Measurements from ENCODE around the gene RPS6KA2.
"Not testable (repeated sequence)": the region's sequence is repeated elsewhere in the genome, so short reads cannot be mapped to it uniquely, and the experiment has no call there.

RPS6KA2 gene

DNA sequence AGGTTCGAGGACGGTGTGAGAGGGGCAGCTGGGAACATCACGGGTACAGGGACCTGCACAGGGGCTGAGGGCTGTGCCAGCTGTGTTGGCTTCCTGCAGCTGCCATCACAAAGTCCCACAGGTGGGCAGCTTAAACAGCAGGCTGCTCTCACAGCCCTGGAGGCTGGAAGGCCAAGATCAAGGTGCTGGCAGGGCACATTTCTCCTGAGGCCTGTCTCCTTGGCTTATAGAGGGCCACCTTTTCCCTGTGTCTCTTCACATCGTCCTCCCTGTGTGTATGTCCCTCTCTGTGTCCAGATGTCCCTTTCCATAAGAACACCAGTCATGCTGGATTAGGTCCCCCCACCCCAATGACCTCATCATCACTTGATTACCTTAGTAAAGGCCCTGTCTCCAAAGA, 229.2 kb downstream of the RPS6KA2 start:
- DNase-seq (ENCODE audit: low spot score): peak; percentile 10

DNA sequence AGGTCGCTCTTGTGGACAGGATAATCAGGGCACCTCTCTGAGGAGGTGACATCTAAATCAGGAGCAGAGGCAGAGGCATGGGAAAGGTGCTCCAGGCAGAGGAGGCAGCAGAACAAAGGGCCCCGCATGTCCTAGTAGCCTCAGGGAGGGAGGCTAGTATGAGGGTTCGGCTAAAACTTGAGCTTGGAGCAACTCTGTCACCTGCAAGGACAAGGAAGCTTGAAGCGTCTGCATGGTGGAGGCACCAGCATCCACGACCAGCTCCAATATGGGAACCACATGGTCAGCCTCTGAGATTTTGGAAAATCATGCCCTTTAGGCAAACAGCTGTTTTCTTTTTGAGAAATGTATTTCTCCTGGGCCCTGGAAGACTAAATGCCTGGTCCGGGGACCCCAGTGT, 231.3 kb downstream of the RPS6KA2 start:
- DNase-seq (ENCODE audit: low spot score): no peak

DNA sequence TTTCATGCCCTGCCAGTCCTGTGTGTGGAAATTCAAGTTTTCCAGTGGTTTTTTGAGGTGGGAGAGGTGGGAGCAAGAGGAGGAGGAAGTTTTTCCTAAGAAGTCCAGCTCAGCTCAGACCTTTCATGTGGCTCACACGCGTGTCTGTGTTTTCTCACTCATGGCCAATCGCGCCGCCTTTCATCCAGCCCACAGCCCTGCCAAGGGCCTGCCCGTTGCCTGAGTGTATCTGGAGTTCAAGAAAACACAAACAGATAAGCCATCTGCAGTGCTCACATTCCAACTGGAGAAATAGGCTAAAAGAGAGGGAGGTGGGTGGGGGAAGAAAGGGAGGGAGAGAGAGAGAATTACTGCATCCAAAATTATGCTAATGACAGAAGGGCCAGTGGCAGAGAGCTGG, 231.7 kb downstream of the RPS6KA2 start:
- DNase-seq (ENCODE audit: low spot score): no peak

DNA sequence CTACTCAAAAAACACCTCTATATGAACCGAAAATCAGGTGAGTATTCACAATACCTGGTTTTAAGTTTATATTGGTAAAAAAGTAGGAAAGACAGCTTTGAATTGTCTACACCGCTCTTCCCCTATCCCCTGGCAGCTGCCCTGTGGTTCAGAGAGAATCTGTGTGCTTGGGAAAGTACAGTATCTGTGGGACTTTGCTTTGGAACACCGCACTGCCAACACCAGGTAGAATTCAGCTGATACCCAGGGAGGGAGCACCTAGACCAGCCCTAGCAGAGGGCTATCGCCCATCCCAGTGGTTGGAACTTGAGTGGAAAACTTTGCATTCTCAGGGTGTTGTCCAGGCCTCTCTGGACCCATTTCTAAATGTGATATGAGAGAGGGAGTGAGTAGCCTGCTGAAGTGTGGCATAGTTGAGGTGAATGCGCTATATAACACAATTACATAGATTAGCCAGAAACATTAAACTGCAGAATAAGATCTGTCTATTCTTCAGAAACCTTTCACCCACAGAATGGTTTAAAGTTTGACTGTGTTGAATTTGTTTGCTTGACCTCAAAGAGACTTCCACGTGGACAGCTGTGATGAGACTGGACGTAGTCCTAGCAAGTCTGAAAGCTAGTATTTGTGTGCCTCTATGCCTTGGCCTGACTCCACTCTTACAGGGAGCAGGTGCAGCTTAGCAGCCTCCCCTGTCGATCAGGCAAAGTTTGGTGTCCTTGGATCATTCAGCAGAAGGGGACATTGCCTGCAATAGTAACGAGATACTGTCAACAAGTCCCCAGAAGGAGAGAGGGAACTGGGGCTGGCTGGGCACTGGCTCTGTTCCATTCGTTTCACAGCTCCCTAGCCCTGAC, 232.8 kb downstream of the RPS6KA2 start:
- DNase-seq (ENCODE audit: low spot score): no peak

DNA sequence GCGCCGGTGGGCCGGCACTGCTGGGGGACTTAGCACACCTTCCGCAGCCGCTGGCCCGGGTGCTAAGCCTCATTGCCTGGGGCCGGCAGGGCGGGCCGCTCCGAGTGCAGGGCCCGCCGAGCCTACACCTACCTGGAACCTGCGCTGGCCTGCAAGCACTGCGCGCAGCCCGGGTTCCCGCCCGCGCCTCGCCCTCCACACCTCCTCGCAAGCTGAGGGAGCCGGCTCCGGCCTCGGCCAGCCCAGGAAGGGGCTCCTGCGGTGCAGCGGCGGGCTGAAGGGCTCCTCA, 233.6 kb downstream of the RPS6KA2 start:
- DNase-seq (ENCODE audit: low spot score): no peak

DNA sequence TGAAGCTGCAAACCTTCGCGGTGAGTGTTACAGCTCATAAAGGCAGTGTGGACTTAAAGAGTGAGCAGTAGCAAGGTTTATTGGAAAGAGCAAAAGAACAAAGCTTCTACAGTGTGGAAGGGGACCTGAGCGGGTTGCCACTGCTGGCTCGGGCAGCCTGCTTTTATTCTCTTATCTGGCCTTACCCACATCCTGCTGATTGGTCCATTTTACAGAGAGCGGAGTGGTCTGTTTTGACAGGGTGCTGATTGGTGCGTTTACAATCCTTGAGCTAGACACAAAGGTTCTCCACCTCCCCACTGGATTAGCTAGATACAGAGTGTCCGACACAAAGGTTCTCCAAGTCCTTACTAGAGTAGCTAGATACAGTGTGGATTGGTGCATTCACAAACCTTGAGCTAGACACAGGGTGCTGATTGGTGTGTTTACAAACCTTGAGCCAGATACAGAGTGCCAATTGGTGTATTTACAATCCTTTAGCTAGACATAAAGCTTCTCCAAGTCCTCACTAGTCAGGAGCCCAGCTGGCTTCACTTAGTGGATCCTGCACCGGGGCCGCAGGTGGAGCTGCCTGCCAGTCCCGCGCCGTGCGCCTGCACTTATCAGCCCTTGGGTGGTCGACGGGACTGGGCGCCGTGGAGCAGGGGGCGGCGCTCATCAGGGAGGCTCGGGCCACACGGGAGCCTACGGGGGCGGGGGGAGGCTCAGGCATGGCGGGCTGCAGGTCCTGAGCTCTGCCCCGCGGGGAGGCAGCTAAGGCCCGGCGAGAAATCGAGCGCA, 234.1 kb downstream of the RPS6KA2 start:
- DNase-seq (ENCODE audit: low spot score): not testable (repeated sequence)

DNA sequence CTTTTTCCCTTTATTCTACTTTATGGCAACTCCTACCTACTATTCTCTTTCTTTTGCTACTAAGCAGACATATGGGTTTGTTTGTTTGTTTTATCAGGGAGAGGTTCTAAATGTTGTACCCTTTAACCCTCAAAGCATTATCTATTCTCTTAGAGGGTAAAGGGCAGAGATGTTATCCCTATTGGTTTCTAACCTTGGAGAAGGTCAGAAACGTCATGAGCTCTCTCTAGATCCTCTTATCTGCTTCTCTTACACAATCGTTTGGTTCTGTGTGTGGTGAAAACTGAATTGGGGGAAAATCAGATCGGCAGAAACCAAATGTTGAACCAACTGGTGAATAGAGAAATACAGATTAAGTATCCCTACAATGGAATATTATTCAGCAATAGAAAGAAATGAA, 237.9 kb downstream of the RPS6KA2 start:
- DNase-seq (ENCODE audit: low spot score): no peak

DNA sequence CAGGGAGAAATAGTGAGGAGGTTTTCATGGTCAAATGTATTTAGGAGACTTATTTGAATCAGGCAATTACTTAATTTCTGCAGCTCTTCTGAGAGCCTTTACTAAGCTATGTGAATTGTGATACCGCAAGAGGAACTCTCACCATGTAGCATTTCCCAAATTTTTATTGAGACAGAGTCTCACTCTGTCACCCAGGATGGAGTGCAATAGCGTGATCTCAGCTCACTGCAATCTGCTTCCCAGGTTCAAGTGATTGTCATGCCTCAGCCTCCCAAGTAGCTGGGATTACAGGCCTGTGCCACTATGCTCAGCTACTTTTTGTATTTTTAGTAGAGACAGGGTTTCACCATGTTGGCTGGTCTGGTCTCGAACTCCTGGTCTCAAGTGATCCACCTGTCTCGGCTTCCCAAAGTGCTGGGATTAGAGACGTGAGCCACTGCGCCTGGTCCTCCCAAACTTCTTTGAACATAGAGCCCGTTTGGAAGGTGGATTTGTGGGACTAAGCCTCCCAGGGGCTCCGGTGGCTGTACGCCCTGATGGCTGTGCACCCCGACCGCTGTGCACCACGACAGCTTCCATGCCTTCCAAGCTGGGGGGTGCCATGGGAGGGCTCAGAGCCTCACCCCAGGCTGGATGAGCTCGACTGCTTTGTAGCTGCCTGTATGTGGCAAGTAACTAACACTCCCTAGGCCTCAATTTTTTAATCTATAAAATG, 238.6 kb downstream of the RPS6KA2 start:
- DNase-seq (ENCODE audit: low spot score): no peak

DNA sequence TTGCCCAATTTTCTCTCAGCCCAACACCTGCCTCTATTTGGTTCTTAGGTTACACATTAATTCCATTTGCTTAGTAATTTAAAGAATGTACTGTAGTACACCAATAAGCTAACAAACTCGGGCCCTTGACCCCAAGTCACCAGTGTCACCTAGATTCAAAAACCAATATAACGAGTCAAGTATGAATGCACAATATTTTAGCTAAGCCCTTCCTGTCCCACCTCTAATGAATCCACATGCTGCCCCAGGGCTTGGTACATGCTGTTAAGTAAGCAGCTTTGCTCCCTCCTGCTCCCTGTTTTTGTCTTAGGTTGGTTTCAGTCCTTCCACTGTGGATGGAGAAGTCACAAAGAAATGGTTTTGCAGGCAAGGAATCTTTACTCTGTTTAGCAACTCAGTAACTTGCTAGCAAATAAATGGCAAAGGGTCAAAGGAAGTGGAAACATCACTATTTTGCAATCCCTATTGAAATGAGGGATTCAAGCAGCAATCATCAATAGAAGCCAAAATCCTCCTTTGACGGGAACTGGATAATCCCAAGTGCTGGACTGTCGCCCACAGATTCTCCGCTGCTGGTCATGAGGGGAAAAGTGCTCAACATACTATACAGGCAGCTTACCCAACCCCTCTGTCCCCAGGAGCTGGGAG, 239.3 kb downstream of the RPS6KA2 start:
- DNase-seq (ENCODE audit: low spot score): no peak

DNA sequence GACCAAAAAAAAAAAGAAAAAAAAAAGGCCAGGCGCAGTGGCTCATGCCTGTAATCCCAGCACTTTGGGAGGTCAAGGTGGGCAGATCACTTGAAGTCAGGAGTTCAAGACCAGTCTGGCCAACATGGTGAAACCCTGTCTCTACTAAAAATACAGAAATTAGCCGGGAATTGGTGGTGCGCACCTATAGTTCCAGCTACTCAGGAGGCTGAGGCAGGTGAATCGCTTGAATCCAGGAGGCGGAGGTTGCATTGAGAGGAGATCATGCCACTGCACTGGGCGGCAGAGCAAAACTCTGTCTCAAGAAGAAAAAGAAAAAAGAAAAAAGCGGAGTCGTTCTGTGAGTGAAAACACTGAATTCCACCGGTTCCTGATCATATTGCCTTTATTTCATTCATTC, 240.0 kb downstream of the RPS6KA2 start:
- DNase-seq (ENCODE audit: low spot score): not testable (repeated sequence)

DNA sequence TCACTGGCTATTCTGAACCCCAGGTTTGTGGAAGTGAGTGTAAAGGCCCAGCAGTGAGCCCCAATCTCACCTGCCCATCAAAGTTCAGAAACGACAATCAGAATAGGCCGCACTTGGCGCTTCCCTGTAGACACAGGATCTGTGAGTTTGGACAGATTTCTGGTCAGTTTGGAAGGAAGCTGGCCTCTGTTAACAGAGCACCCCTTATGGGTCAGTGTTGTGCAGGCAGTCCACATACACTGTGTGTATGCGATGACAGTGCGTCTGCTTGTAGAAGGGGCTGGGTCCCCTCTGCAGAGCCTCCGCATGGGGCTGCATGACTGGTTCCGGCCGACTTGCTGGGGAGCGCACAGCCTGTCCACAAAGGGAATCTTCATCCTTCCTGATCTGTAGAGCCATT, 240.9 kb downstream of the RPS6KA2 start:
- no peak for DNase-seq (ENCODE audit: low spot score)

DNA sequence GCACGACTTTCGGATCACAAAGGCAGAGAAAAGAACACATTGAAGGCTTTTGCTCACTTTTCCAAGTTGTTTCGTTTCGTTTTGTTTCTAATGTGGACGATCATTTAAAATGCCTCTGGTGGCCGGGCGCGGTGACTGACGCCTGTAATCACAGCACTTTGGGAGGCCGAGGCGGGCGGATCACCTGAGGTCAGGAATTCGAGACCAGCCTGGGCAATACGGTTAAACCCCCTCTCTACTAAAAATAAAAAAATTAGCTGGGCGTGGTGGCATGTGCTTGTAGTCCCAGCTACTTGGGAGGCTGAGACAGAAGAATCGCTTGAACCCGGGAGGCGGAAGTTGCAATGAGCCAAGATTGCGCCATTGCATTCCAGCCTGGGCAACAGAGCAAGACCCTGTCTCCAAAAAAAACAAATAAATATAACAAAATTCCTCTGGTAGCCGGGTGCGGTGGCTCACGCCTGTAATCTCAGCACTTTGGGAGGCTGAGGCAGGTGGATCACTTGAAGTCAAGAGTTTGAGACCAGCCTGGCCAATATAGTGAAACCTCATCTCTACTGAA, 243.2 kb downstream of the RPS6KA2 start:
- DNase-seq (ENCODE audit: low spot score): not testable (repeated sequence)

DNA sequence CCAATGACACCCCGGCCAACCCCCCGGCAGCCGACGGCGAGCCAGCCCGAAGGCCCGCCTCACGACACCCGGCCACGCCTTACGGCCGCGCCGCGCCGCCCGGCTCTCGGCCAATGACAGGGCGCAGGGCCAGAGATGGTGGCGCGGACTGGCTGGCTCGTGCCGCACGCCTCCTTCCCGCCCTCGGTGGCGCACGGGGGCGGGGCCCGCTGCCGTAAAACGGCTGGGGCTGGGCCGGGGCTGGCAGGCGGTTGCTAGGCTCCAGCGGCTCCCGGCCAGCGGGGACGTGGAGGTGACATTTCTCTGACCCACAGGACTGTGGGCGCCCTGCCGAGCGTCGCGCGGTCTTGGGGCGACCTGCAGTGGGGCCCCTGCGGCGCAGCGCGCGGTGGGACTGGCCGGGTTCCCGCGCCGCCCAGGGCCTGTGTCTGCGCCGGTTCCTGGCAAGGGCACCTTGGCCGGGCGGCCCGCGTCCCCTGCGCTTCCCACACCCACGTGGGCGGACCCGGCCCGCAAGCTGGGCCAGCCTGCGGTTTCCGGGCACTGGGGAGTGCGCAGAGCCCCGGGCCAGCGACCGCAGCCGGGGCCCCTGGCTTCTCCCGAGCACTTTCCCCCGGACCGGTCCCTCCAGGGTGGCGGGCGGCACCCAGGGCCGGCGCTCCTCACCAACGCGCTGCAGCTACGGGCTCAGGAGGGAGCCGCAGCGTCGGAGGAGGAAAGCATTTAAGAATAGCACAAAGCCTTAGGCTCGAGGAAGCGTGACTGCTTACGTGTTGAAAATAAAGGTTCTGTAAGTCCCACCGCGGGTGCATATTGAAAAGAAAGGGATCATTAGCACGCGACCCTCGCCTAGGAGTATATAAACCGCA, 243.9 kb downstream of the RPS6KA2 start, which contains the start of gene MPC1:
Gene MPC1, minus strand, starts transcription at position 8 of the 869 bp plus-strand sequence. CDS start 64 bp downstream, outside the sequence.
- DNase-seq (ENCODE audit: low spot score): peak; percentile 98

DNA sequence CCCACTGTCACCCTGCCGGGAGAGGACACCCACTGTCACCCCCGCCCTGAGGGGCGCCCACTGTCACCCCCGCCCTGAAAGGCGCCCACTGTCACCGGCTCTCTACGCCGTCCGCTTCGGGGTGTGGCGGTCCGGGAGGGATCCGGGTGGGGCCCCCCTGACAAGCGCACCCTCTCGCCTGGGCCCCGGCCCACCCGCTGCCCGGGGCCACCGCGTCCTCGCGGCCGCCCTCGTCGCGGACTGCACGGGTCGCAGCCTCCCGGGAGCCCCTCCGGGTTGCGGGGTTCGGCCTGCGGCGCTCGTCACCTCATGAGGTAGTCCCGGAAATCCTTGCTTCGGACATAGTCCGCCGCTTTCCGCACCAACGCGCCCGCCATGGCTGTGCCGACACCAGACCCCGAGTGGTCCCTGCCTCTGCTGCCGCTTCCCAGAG, 244.5 kb downstream of the RPS6KA2 start:
- DNase-seq (ENCODE audit: low spot score): no peak

DNA sequence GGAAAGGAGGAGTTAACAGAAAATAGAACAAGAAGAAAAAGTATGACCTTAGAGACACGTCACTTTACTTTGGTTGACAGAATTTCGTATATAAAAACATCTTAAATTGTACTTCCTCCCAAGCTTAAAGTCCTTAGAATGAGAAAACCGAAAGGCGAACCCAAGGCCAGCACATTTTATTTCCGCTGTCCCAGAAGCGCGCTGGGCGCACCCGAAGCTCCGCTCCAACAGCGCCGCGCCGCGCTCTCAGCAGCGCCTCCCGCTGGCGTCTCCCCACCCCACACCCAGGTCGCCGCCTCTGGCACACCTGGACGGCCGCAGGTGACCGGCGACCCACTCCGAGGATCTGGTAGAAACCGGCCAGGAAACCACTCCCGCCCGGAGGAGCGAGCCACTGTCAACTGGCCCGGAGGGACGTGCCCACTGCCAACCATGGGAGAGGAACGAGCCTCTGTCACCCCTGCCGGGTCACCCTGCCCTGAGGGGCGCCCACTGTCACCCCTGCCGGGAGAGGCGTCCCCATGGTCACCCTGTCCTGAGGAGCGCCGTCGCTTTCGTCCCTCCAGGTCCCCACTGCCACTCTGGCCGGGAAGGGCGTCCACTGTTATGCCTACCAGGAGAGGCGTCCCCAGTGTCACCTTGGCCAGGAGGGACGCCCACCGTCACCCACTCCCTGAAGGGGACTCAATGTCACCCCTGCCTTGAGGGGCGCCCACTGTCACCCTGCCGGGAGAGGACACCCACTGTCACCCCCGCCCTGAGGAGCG, 245.1 kb downstream of the RPS6KA2 start:
- peak; percentile 81 for DNase-seq (ENCODE audit: low spot score)

DNA sequence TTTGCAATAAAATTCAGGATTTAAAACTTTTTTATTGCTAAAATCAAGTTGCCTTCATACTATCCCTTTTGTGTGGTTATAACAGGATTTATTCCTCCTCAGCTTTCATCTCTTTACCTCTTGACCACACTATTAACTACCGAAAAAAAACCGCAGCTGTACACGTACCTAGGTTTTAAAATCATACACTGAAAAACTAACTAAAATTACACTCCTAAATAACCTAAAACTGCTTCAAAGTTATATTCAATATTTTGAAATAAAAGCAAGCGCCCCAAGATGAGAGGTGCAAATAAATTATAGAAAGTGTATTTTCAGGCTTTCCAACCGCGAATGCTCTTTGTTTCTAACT, 245.7 kb downstream of the RPS6KA2 start:
- DNase-seq (ENCODE audit: low spot score): no peak

DNA sequence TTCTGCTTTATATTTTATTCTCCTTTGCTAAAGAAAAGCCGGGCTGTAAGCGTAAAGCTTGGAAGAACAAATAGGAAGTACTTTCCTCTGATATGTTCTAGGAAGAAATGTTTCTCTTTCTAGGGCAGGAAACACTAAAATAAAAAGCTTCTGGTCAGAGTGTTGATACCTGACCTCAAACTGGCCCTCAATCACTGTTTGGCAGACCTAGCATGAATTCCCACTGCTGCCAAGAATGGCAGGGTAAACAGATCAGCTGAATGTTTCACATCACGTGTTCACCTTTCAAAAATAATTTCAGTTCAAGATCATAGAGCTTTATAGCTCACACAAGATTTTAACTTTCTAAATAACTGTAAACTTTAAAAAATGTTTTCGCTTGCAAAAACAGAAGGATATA, 247.3 kb downstream of the RPS6KA2 start:
- no peak for DNase-seq (ENCODE audit: low spot score)

DNA sequence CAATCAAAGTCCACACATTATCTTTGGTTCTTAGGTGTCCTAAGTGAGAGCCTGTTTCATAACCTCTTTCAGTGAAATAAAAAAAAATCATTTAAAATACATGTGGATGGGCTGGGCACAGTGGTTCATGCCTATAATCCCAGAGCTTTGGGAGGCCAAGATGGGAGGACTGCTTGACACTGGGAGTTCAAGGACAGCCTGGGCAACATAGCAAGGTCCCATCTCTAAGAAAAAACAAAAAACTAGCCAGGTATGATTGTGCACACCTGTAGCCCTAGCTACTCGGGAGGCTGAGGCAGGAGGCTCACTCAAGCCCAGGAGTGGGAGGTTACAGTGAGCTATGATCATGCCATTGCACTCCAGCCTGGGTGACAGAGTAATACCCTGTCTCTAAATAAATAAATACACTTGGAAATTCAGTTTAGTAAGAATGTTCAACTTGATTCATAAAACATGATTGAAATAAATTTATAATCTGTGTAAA, 247.9 kb downstream of the RPS6KA2 start:
- DNase-seq (ENCODE audit: low spot score): no peak

DNA sequence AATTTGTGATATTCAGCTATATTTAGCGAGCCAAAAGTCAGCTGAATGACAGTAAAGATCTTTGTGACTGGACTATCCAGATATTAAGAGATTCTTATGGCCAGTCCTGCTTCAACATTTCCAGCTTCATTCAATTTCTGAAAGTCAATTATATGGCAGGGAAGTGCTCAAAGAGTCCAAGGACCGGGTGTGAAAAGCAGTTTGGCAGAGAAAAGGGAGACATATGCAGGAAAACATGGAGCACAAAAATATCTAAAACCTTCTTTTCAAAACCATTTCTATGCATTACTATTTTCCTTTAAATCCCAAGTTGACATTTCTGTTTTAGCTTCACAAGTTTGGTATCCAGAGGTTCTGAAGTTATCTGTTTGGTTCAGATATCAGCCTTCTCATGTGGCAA, 249.3 kb downstream of the RPS6KA2 start:
- no peak for DNase-seq (ENCODE audit: low spot score)

DNA sequence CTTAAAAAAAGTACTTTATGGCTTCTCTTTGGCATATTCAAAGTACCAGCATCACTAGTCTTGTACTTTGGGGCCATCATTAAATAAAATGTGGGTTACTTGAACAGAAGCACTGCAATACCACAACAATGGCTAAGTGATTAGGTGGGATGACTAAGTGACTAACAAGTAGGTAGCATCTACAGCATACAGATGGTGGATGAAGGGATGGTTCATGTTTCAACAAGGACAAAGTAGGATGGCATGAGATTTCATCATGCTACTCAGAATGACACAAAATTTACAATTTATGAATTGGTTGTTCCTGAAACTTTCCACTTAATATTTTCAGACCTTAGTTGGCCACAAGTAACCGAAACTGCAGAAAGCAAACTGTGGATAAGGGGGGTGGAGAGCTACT, 252.0 kb downstream of the RPS6KA2 start:
- DNase-seq (ENCODE audit: low spot score): no peak
